ENCODE data around the gene TSC2. TPM values are rescaled to one million over a fixed set of nuclear protein-coding genes. Genes with fewer than 3 reads are reported as not detected.

Gene TSC2
- total RNA-seq, 1 experiment from 2014 or later = 24.1 TPM

DNA sequence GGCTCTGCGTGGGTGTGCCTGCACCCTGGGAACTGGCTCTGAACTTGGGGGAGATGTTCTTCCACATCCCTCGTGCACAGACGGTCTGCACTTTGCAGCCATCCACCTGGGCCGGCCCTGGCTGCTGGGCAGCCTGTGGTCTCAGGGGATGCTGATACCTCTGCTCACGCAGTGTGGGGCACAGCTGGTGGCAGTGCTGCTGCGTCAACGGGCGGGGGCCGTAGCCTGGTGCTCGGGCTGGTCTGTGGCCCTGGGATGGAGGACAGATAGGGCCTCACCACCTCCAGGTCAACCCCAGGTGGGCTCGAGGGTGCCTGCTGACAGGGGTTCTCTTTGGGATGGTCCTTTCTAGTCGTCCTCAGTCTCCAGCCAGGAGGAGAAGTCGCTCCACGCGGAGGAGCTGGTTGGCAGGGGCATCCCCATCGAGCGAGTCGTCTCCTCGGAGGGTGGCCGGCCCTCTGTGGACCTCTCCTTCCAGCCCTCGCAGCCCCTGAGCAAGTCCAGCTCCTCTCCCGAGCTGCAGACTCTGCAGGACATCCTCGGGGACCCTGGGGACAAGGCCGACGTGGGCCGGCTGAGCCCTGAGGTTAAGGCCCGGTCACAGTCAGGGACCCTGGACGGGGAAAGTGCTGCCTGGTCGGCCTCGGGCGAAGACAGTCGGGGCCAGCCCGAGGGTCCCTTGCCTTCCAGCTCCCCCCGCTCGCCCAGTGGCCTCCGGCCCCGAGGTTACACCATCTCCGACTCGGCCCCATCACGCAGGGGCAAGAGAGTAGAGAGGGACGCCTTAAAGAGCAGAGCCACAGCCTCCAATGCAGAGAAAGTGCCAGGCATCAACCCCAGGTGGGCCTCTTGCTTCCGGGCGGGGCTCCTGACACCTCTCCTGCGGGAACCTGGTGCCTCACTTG lies 36.3 kb downstream of the TSC2 start:
- DNase-seq = no peak
- Histone ChIP-seq H3K9me3 (no peaks in the 10 kb centered on the region), H3K36me3 (peaks cover 68% of the 10 kb centered on the region), H3K27me3 (no peaks in the 10 kb centered on the region), H3K4me3 (no peak overlapping the region)

DNA sequence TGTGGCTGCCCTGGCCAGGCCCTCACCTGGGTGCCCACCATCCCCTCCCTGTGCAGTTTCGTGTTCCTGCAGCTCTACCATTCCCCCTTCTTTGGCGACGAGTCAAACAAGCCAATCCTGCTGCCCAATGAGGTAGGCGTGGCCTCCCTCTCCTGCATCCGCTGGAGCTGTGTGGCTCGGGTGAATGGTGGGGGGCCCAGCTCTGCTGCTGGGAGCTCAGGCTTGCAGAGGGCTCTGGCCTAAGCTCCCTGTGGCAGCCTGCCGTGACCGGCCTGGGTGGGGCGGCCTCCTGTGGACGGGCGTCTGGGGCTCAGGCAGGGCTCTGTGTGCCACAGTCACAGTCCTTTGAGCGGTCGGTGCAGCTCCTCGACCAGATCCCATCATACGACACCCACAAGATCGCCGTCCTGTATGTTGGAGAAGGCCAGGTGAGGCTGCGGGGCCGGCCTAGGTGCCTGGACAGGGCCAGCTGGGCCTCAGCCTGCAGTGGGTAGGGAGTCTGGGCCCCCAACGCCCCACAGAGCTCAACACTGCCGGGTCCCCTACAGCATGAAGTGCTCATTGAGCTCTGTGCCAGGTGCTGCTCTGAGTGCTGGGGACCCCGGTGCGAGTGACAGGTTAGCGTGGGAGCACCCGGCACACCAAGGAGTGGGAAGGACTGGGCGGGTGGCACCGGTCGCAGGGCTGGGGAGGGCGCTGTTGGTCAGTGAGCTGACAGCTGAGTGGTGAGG lies 37.3 kb downstream of the TSC2 start:
- Histone ChIP-seq H3K9me3 (no peaks in the 10 kb centered on the region), H3K36me3 (peaks cover 74% of the 10 kb centered on the region), H3K4me3 (no peak overlapping the region), H3K27me3 (no peaks in the 10 kb centered on the region)
- no peak for DNase-seq

DNA sequence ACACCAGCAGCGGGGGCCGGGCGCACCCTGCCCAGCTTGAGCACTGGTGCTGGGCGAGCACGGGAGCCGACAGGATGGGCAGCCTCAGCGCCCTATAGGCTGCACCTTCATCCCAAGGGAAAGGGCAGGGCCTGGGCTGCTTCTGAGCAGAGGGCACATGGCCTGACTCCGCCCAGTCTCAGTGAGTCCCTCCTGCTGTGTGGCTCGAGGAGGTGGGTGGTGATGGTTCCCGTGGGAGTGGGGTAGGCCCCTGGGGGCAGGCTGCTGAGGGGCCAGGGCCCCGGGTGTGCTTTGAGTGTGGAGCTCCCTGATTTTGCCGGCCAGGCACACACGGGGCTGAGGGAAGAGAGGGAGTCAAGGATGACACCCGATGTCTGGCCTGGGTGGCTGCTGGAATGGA lies 37.9 kb downstream of the TSC2 start:
- no peaks in the 10 kb centered on the region for H3K9me3 ChIP-seq
- peak; percentile 42 for DNase-seq
- H3K36me3 ChIP-seq = peaks cover 78% of the 10 kb centered on the region
- H3K4me3 ChIP-seq = no peak overlapping the region
- no peaks in the 10 kb centered on the region for H3K27me3 ChIP-seq

DNA sequence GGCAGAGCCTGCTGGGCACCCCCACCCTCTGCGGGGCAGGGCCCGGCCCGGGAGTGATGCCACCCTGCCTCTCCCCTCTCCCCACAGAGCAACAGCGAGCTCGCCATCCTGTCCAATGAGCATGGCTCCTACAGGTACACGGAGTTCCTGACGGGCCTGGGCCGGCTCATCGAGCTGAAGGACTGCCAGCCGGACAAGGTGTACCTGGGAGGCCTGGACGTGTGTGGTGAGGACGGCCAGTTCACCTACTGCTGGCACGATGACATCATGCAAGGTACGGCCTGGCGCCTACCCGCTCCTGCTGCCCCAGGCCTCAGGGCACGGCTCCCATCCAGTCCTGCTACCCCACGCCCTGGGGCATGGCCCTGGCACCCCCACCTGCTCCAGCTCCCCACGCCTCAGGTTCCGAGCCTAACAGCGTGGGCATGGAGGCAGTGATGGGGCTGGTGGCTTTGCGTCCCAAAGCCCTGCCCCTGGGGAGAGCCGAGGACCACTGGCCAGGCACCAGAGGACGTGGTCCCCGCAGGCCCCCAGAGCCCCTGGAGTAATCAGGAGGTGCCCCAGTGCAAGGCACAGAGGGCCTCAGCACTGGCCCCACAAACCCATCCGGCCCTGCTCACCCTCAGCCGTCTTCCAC lies 38.4 kb downstream of the TSC2 start:
- H3K36me3 ChIP-seq = peaks cover 77% of the 10 kb centered on the region
- no peaks in the 10 kb centered on the region for H3K27me3 ChIP-seq
- no peak overlapping the region for H3K4me3 ChIP-seq
- no peak for DNase-seq
- no peaks in the 10 kb centered on the region for H3K9me3 ChIP-seq

DNA sequence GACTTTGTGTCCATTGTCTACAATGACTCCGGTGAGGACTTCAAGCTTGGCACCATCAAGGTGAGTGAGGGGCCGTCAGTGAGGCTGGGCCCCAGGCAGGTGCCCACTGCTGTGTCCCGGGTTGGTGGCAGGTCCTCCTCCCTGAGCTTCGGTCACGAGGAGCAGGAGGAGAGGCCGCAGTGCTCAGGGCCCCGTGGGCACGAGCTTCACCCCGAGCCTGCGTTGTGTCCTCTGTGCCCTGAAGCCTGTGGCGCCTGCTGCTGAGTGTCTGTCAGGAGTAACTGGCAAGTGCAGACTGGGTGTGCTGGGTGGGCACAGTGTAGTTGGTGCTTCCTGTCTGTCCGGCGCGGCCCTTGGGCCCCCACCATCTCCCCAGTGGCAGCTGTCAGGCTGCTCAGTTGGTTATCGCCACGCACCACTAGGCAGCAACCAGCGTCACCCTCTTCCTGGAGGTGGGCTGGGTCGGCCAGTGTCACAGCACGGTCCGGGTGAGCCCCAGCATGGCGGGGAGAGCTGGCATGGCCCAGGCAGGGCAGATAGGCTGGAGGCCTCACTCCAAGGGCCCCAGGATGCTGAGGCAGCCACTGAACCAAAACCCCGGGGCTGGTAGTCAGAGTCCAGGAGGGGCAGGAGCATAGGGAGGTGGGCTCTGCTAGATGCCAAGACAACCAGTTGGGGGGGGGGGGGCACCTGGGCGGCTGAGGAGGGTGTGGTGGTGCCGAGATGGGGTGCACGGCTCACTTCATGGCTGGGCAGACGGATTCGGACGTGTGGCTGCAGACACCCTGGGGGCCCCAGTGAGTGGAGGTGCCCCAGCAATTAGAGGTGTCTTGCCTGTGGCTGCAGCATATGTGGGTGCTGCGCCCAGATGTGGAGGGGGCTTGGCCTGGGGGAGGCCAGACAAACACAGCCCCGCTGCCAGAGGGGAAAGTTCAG lies 39.3 kb downstream of the TSC2 start:
- Histone ChIP-seq H3K4me3 (no peak overlapping the region), H3K36me3 (peaks cover 75% of the 10 kb centered on the region), H3K9me3 (no peaks in the 10 kb centered on the region), H3K27me3 (no peaks in the 10 kb centered on the region)
- DNase-seq = no peak

DNA sequence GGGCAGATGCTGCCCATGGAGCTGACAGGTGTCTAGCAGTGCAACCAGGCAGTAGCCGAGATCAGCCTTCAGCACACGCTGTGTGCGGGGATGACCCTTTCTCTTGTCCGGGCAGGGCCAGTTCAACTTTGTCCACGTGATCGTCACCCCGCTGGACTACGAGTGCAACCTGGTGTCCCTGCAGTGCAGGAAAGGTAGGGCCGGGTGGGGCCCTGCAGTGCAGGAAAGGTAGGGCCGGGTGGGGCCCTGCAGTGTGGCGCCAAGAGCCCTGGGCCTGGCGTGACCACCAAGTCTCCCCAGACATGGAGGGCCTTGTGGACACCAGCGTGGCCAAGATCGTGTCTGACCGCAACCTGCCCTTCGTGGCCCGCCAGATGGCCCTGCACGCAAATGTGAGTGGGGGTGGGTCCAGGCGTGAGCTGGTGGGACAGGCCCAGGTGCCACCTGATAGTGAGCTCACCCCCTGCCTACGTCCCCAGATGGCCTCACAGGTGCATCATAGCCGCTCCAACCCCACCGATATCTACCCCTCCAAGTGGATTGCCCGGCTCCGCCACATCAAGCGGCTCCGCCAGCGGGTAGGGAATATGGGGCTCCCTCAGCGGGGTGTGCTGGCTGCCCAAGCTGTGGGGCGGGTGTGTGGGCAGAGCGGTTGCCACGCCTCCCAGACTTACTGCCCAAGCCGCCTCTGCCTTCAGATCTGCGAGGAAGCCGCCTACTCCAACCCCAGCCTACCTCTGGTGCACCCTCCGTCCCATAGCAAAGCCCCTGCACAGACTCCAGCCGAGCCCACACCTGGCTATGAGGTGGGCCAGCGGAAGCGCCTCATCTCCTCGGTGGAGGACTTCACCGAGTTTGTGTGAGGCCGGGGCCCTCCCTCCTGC lies 40.2 kb downstream of the TSC2 start:
- H3K36me3 ChIP-seq = peaks cover 80% of the 10 kb centered on the region
- no peak for DNase-seq
- no peaks in the 10 kb centered on the region for H3K9me3 ChIP-seq
- H3K4me3 ChIP-seq = no peak overlapping the region
- no peaks in the 10 kb centered on the region for H3K27me3 ChIP-seq

DNA sequence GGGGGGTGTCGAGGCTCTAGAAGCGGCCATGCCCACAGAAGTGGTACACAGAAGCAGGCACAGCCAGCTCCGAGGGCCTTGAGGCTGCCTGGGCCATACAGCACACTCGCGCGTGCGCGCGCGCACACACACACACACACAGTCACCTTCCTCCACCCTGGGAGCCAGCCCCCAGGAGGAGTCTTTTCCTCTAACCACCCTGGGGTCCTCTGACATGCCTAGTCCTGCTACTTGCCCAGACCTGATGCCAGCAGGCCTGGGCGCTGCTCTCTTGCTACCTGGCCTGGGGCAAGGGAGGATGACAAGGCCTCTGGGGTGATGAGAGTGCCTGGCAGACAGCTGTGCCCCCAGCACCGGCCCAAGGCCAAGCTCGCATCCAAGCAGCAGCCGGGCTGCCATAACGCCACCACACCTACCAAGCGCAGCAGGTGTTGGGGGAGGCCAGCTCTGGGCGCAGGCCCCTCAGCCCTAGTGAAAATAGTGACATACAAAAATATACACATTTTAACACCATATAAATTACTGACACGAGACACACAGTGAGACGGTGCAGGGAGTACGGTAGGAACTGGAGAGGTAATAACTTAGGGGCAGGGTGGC lies 41.1 kb downstream of the TSC2 start:
- H3K27me3 ChIP-seq = no peaks in the 10 kb centered on the region
- no peaks in the 10 kb centered on the region for H3K9me3 ChIP-seq
- no peak for DNase-seq
- H3K4me3 ChIP-seq = no peak overlapping the region
- H3K36me3 ChIP-seq = peaks cover 86% of the 10 kb centered on the region

DNA sequence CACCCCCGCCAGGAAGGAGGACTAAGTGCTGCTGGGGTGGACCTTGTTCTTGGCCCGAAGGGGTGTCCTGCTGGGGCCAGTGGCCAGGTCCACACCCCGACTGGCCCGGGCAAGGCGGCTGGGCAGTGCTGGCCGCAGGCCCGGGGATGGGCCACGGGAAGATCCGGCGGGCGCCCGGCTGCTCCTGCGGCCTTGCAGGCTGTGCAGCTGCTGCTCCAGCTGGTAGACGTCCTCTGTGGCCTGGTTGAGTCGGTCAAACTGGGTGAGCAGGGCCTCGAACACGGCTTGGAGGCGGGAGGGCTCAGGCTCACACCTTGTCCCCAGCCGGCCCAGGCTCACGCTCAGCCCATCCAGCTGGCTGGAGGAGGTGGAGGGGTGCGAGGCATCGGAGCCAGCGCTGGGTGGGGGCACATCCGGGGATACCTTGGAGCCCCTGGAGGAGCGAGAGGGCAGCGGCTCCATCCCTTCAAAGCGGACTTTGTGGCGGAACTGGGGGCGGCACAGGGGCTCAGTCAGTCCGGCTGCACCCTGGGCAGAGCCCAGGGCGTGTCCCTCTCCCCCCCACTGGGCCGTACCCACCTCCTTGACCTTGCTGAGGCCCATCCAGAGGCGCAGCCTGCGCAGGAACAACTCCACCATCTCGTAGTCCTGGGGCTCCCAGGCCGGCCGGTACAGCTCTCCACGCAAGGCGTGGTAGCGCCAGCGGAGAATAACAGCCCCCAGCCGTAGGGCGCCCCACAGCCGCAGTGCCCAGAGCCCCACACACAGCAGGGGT lies 42.1 kb downstream of the TSC2 start:
- no peak for DNase-seq
- H3K4me3 ChIP-seq = no peak overlapping the region
- H3K9me3 ChIP-seq = no peaks in the 10 kb centered on the region
- H3K27me3 ChIP-seq = no peaks in the 10 kb centered on the region
- H3K36me3 ChIP-seq = peaks cover 91% of the 10 kb centered on the region

DNA sequence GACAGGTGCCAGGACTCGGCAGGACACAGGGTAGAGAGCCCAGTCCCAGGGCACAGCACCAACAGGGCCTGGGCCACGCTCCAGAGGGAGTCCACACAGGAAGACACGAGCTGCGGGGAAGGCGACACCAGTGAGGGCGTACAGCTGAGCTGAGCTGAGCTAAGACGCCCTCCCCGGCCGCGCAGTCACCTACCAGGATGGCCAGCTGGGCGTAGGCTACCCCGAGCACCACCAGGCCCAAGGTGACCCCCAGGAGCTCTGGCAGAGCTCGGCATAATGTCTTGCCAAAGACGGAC lies 42.6 kb downstream of the TSC2 start:
- Histone ChIP-seq H3K36me3 (peaks cover 91% of the 10 kb centered on the region), H3K4me3 (no peak overlapping the region)
- no peak for DNase-seq

DNA sequence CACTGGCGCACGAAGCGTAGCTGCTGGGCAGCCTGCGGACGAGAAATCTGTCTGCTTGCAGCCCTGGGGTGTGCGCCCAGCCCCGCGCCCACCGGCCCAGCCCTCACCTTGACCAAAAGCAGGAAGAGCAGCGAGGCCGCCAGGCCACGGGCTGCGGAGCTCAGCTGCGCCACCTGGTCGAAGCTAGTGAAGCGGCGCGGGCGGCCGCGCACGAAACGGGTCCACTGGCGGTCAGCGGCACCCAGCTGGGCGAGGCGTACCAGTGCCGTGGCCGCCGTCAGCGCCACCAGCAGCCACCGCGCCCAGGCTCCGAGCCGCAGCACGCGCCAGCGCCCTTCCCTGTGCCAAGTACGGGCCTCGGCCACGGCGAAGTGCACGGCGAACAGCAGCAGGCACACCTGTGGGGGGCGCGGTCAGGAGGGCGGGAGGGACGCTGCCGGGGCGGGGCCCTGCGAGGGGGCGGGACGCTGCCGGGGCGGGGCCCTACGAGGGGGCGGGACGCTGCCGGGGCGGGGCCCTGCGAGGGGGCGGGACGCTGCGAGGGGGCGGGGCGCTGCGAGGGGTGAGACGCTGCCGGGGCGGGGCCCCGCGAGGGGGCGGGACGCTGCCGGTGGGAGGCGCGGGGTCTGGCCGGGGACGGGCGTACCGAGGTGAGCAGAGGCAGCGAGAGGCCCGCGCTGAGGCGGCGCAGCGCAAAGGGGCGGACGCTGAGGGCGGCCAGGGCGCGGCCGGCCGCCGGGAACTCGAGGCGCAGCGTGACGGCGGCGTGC lies 43.2 kb downstream of the TSC2 start:
- no peaks in the 10 kb centered on the region for H3K27me3 ChIP-seq
- DNase-seq = no peak
- H3K4me3 ChIP-seq = no peak overlapping the region
- peaks cover 91% of the 10 kb centered on the region for H3K36me3 ChIP-seq
- H3K9me3 ChIP-seq = no peaks in the 10 kb centered on the region

More for the DNA sequence above, 42.6 kb downstream of the TSC2 start:
- no peaks in the 10 kb centered on the region for H3K9me3 ChIP-seq
- no peaks in the 10 kb centered on the region for H3K27me3 ChIP-seq

DNA sequence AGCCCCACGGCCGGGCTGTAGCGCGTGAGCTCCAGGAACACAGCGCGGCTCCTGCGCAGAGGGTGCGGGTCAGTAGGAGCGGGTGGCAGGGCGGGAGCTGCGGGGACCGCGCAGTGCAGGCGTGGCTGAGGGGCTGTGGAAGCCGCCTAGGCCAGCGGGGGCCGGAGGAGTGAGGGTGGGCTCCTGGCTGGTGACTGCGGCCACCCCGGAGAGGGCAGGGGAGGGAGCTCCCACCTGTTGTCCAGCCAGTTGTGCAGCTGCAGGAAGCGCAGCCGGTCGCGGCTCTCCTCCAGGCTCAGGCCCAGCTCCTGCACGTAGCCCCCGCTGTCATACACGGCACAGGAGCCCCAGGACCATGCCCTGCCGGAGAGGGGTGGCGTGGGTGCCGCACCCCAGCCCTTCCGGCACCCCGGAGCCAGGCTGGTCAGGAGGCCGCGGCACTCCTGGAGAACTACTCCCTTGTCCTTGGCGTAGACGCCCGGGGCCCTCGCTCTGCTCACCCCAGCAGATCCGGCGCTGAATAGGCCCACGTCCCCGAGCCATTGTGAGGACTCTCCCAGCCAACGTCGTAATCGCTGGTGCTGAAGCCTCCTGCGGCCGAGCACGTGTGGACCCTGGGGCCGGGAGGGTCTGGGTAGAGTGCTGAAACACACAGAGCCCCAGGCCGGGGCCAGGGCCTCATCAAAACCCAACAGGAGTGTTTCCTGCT lies 43.9 kb downstream of the TSC2 start:
- DNase-seq = no peak
- Histone ChIP-seq H3K27me3 (no peaks in the 10 kb centered on the region), H3K36me3 (peaks cover 91% of the 10 kb centered on the region)

DNA sequence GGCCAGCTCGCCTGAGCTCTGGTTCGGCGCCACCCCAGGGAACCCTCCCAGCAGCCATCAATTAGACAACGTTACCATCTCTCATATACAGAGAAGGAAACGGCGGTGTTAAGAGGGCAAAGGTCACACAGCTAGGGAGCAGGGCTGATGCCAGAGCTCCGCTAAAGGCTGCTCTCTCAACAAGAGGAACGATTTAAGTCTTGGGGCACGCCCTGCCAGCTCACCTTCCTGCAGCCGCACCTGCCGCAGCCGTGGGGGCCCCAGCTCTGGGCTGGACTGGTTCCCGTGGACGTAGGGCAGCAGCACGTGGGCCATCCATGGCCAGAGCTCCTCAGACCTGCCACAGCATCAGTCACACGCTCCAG lies 44.5 kb downstream of the TSC2 start:
- H3K36me3 ChIP-seq = peaks cover 92% of the 10 kb centered on the region
- DNase-seq = no peak
- H3K4me3 ChIP-seq = no peak overlapping the region
- H3K9me3 ChIP-seq = no peaks in the 10 kb centered on the region
- H3K27me3 ChIP-seq = no peaks in the 10 kb centered on the region

More for the DNA sequence above, 43.9 kb downstream of the TSC2 start:
- Histone ChIP-seq H3K9me3 (no peaks in the 10 kb centered on the region), H3K4me3 (no peak overlapping the region)

DNA sequence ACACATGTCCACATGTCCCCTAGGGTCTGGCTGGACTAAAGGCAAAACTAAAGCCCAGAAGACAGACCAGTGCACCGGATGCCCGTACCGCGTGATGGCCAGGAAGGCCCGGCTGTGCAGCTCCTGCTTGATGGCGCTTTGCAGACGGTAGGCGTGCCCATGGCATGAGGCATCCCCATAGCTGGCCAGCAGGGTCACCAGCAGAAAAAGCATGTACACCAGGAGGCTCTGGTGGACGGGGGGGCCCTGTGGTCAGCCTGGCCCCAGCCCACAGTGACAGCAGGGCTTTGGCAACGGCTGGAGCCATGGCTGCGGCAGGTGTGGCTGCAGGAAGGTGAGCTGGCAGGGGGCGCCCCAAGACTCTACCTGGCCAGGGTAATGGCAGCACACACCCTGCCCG lies 45.1 kb downstream of the TSC2 start:
- no peaks in the 10 kb centered on the region for H3K27me3 ChIP-seq
- H3K4me3 ChIP-seq = no peak overlapping the region
- peaks cover 93% of the 10 kb centered on the region for H3K36me3 ChIP-seq
- DNase-seq = no peak
- no peaks in the 10 kb centered on the region for H3K9me3 ChIP-seq

DNA sequence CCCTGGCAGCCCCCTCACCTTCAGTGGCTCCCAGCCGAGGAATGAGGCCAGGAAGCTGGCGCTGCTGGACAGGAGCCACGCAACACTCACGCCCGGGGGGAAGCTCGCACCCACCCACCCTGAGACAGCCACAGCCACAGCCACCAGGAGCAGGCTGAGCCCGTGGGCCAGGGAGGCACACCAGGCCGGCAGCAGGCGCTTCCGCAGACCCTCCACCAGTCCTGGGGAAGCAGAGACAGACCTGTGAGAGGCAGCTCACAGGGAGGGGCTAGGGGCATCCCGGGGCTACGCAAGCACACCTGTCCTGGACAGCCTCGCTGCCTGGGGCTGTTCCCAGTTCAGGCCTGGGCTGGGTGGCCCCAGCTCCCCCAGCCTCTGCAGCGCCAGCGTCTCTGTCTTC lies 46.0 kb downstream of the TSC2 start:
- H3K27me3 ChIP-seq = no peaks in the 10 kb centered on the region
- no peak overlapping the region for H3K4me3 ChIP-seq
- H3K9me3 ChIP-seq = no peaks in the 10 kb centered on the region
- H3K36me3 ChIP-seq = peaks cover 84% of the 10 kb centered on the region
- no peak for DNase-seq
